NCI-H2029 treated with DMSO at 0.1 percent for 48 hours (cell line): ENCODE measurements around the gene GDPD4.
A peak's percentile ranks its signal among the peaks of the same experiment; 100 is the strongest.
"Not testable (repeated sequence)": the region's sequence is repeated elsewhere in the genome, so short reads cannot be mapped to it uniquely, and the experiment has no call there.

Source experiments
- DNase-seq: peaks from one replicate; lab custom pipeline; 2025; lab: John Stamatoyannopoulos, UW

GDPD4 gene

GRCh38 chr11:77301510-77301909 lies at the start of gene GDPD4:
Gene GDPD4, minus strand, starts transcription at chr11:77301686. Its CDS starts 16,549 bp downstream, at chr11:77285137.
- DNase-seq, result no peak

GRCh38 chr11:77347948-77348347 lies 46.5 kb upstream of the GDPD4 start:
- DNase-seq, result no peak

DNA sequence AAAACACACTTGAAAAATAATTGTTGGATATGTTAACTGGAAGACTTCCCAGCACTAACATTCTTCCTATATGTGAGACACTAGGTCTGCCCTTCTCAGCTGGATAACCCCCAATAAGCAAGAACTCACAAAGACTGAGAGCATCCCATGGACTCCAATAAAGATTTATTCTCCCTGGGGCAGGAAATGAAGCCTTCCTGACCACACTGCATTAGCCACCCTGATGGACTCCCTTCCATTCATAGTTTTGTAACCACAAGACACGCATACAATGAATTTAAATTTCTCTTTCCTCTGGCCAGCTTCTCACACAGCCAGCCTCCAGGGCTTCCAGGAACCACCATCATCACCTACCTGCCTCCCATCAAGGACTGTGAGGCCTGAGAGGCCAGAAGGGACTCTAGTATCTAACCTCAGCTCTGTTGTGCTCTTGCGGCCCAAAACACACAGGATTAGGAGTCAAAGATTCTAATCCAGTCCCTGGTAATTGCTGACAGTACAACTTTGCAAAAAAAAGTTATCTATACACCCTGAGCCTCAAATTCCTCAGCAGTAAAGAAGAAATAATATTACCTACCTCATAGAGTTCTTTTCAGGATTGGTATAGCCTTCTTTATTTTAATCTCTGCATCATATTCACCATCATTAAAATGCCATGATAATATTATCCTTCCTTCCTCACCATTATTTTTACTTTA lies 45.6 kb upstream of the GDPD4 start:
- no peak for DNase-seq

GRCh38 chr11:77345621-77346020 lies 44.1 kb upstream of the GDPD4 start:
- DNase-seq, result no peak

- DNase-seq, result no peak
Observed at GRCh38 chr11:77340501-77340900, 39.0 kb upstream of the GDPD4 start.

DNA sequence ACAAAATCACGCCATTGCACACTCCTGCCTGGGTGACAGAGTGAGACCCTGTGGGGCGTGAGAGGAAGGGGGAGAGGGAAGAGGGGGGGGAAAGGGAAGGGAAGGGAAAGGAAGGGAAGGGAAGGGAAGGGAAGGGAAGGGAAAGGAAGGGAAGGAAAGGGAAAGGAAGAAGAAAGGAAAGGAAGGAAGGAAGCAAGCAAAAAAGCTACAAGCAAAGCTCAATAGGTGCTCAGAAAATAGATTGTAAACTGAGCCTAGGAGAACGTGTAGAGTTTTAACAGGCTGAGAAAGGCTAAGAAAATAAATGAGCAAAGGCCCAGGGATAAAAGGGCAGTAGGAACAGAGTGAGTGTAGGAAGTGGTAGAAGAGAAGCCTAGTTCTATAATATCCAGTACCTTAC lies 30.8 kb upstream of the GDPD4 start:
- no peak for DNase-seq

DNA sequence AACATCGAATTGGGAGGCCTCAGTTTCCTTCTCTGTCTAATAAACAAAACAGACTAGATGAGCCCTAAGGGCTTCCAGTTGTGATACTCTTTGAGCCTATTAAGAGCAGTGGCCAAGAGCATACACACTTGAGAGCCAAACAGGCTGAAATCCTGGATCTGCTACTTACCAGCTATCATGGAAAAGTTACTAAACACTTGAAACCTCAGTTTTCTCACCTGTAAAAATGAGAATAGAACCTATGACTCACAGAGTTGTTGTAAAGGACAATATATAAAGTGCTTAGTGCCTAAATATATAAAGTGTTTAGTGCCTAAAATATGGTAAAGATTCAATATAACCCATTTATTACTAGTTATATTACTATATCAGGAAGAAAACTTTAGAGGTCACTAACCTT lies 23.7 kb upstream of the GDPD4 start:
- no peak for DNase-seq

- no peak for DNase-seq
Observed at GRCh38 chr11:77324508-77324907, 23.0 kb upstream of the GDPD4 start.

- no peak for DNase-seq
Observed at GRCh38 chr11:77322926-77323590, 21.6 kb upstream of the GDPD4 start.

DNA sequence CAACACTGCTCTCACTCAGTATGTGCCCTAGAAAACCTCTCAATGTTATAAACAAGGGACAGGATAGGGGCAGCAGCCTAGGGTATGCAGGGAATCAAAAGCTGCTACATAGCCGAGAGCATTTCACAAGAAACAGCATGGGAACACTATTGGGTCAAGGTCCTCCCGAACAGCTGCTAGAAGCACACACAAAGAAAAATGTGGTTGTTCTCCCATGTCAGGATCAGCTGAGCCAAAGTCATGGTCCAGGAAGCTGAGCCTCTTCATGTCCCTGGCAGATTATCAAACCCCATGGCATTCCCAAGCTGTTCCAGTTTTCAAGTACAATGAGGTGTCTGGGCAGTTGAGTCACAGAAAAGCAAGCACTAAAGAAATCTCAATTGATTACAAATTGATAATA lies 21.0 kb upstream of the GDPD4 start:
- no peak for DNase-seq

- no peak for DNase-seq
Observed at GRCh38 chr11:77320351-77320750, 18.9 kb upstream of the GDPD4 start.

GRCh38 chr11:77318600-77318999 lies 17.1 kb upstream of the GDPD4 start:
- DNase-seq, result no peak

DNA sequence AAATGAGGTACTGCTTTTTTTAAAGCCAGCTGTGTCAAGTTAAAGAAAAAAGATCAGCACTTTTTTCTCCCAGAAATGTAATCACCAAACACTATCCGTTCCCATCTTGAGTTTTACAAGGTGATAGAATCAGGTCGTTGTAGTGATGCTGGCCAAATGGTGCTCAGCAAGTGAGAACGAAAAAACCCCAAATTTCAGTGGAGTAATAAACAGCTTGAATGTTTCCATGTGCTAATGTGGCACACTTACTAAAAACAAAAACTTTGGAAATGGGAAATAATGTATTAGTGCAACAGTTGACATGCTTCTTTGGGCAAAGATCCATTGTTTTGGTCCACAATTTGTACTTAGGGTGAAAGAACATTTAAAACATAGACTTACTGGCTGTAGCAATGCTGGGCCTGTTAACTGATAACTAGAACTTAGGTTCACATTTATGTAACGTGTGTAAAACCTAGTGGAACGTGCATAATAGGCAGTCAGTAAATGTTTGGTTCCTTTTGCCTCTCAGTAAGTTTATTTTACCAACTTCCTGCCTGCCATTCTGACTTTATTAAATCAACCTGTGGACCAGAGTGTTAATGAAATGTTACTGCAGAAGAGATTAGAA lies 15.4 kb upstream of the GDPD4 start:
- DNase-seq, result no peak

GRCh38 chr11:77312107-77312506 lies 10.6 kb upstream of the GDPD4 start:
- DNase-seq, result no peak

GRCh38 chr11:77311701-77312100 lies 10.2 kb upstream of the GDPD4 start:
- no peak for DNase-seq

DNA sequence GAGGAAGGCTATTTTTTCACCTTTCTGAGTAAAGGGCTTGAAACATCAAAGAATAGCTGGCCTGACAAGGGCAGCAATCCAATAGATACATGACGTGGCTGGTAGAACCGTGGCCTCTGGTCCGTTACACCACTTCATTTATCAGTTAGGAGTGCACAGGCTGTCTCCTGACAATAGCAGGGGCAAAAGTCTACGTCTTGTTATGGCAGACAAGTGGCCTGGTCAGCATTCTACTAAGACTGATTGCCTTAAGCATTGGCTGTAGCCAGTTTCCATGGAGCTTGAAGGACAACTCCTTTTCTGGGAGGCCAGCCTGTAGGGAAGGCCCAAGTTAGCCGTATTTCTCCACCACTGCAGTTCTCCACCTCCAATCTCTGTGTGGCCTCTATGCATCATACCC lies 9.2 kb upstream of the GDPD4 start:
- DNase-seq, result no peak

GRCh38 chr11:77309401-77310085 lies 8.1 kb upstream of the GDPD4 start:
- DNase-seq, result no peak

DNA sequence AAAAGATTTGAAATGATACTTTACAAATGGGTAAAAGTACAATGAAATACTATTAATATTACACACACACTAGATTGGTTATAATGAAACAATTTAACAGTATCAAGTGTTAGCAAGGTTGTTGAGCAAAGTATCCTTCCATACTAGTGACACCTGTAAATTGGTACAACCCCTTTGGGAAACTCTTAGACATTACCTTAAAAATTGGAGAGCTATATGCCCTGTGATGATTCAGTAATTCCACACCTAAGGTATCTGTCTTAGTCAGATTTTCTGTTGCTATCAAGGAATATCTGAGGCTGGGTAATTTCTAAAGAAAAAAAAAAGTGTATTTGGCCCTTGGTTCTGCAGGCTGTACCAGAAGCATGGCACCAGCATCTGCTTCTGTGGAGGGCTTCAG lies 7.4 kb upstream of the GDPD4 start:
- no peak for DNase-seq

DNA sequence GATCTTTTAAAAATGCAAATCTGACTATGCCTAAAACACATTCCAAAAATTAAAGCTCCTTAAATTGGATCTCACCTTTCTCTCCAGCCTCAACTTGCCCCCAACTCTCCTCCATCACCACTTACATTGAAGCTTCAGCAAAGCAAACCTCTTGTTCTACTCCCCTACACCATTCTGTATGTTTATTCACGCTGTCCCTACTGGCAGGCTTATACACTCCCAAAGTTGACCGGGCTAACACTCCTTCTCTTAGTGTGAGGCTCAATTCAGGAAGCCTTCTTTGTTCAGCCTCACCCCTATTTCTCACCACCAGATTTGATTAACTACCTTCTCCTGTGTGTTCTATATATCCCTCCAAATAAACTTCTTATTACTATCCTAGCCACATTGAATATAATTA lies 1.8 kb upstream of the GDPD4 start:
- DNase-seq, result no peak

GRCh38 chr11:77302752-77303151 lies 1.3 kb upstream of the GDPD4 start:
- DNase-seq, result no peak

GRCh38 chr11:77300695-77301094 lies 791 bp downstream of the GDPD4 start:
- DNase-seq, result no peak

DNA sequence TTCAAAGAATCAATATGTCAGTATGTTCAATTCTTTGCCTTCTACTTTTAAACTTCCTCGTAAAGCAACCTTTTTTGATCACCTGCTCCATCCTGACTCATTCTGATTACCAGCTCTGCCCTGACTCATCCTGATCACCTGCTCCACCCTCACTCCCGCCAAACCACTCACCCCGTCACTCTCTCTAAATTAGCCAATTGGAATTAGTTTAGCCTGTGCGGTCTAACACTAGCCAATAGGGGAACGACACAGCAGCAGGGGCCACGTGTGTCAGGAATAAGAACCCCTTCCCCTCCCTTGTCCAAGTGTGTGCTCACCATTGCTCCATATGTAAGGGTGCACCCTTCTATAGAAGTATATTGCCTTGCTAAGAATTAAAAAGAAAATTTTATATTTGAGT lies 1.5 kb downstream of the GDPD4 start:
- not testable (repeated sequence) for DNase-seq

GRCh38 chr11:77299528-77299993 lies 1.9 kb downstream of the GDPD4 start:
- DNase-seq, result peak; percentile 41
